ENCODE measurements around the gene ENDOD1.
A peak's percentile ranks its signal among the peaks of the same experiment; 100 is the strongest.

ENDOD1 gene

DNA sequence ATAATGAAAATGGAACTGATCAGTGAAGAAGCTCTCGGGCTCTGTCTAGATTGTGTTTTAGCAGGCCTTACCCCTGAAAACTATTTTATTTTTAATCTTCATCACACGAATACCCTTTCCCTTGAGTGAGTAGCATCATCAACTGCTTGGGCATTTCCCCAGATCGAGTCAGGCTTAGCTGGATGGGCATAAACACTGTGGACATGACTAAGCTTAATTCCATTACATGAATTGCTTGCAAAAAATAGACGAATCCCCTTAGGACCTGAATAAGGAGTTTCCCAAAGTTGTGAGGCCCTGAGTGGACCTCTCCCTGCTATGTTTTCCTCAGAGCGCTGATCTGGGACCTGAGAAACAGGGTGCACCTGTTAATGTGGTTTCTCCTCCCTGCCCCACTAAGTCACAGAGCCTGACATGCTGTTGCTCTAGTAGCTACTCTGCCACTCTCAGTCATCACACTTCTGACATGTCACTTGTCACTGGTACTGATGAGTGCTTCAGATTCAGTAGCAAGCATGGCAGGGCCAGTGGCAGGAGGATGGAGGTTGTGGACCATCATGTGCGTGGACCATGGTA is 53.5 kb downstream of the ENDOD1 start:
- DNase-seq = no peak

DNA sequence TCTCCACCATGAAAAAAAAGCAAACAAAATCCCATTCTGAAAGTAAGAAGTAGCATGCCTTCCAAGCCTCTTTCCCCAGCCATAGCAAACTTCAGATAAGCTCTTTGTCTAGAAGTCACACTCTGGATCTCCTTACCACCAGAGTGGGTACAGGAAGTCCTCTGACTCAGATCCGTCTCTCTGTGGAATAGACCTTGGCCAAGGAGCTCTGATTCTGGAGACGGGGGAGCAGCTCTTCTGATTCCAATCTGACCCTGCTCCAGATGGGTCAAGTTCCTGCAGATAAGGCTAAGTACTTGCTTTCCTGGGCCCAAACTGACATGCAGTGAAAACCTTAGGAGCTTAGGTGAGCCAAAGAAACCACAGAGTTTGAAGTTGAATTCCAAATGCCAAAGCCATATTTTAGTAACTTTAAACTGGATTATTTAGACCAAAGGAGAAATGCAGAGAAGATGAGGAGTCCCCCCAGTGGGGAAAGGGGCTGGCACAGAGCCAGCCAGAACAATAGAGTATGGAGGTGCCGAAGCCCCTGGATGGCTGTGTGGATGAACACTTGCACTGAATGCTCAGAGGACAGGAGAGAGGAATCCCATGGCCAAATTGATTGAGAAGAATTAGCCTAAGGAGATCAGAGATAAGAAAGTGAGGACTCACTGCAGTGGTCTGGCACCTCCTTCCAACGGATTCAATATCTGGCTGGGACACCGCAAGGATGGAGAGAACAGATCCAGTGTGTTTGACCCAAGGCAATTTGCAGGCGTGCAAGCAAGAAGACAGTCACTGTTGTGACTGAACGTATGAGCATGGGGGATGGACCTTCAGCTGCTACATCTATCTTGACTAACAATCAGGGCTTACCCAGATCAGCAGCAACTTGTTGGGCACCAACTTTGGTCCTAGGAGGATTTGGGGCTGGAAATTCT is 54.9 kb downstream of the ENDOD1 start:
- DNase-seq = no peak

GRCh38 chr11:95145430-95146060 is 55.9 kb downstream of the ENDOD1 start:
- DNase-seq = no peak

DNA sequence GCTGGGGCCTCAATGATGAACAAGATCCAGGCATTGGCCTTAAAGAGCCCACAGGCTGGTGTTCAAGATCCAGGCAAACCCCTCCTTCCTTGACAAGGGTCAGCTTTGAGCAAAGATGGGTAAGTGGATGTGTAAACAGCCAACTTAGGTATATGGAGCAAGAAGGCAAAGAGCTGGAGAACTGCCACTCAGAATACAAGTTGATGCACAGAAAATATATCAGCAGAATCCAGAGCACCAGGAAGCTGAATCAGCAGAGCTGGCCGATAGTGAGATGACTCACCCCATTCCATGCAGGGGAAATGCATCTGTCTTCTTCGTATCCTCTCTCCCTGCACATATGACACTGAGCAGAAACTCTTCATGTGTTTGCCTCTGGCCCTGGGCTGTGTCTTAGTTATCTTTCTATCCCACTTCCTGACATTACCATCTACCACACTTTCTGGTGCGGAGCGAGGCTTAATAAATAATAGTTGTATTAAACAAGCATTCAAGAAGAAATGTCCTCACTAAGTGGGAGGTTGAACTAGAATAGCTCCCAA is 57.8 kb downstream of the ENDOD1 start:
- DNase-seq = no peak

DNA sequence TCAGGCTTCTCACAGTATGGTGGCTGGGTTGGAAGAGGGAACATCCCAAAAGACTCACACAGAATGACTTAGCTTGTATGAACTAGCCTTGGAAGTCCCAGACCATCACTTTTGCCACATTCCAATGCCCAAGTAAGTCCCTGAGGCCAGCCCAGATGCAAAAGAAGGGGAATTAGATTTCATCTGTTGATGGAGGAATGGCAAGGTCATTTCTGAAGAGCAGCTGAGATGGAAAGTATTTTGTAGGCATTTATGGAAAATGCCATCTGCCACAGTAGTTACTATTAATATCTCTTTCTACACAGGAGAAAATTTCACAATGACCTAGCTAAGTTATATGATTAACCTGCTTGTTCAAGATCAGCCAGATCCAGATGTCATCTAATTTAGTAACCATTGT is 58.8 kb downstream of the ENDOD1 start:
- no peak for DNase-seq

DNA sequence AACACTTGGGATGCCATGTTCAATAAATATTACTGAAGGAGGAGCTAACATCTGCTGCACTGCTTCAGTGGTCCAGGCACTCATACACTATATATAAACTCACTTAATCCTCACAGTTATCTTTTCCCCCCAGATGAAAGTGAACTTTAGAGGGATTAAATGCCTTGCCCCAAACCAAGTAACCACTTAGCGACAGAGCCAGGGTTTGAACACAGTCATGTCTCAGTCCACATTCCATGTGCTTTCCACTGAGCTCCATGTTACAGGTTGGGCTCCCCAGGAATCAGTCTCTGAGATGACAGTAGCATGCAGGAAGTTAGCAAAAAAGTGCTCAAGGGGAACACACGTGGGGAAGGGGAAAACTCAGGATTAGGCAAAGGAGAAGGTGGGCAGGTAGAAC is 59.3 kb downstream of the ENDOD1 start:
- DNase-seq = no peak

DNA sequence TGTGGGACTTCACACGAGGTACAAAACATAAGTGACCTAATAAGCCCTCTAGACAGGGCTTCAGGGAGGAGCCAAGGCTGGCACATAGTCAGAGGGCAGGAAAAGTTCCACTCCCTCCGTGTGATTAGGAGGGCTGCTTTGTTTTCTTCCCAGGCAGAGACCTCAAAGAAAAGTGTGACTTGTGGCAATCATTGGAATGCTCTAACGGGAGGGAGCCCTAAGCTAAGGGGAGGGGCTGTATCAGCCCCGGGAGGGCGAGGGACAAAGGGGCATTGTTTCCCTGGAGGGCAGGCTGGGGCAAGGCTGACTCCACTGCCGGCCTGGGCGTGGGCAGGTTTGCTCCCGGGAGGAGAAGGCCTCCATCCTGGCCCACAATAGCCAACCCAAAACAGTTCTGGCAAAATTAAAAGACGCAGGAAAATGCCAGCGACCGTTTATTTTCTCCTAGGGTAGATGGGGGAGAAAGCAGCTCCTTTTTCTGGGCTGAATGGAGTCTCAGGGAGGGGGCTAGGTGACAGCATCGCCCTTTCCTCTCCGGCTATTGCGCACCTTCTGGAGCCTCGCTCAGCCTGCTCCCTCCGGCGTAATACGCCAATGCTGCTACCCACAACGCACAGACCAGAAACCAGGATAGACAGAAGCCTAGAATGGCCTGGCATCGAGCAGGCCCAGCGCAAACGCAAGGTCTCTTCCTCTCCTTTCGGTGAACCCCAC is 60.2 kb downstream of the ENDOD1 start:
- DNase-seq = no peak

DNA sequence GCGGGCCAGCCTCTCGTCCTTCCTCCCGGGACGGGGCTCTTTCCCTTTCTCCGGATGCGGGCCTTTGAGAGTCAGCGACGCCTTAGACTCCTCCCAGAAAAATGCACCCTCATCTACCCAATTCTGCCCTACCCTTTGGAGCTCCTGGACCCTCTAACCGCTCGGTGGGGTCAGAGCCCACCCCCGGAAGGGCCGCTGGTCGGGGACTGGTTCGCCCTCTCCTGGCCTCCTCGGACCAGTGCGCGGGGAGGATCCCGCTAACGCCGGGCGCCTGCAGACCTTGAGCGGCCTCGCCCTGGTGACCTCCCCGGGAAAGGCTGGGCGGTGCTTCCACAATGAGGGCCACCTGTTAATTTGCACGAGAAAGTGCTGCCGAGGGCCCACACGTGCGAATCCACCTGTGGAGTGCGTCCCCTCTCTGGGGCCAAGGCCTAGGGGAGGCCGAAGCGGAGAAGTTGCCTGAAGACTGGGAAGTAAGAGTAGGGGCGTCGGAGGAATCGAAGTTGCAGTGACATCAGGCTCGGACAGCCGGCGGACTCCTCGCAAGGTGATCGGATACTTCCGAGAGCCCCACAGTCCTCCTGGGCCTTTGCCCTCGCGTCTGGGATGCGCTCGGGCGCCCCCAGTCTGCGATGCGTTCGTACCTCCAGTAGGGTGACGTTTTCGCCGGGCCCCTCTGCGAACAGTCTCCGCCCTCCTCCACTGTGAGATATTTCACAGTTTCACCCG is 61.5 kb downstream of the ENDOD1 start:
- peak; percentile 94 for DNase-seq

DNA sequence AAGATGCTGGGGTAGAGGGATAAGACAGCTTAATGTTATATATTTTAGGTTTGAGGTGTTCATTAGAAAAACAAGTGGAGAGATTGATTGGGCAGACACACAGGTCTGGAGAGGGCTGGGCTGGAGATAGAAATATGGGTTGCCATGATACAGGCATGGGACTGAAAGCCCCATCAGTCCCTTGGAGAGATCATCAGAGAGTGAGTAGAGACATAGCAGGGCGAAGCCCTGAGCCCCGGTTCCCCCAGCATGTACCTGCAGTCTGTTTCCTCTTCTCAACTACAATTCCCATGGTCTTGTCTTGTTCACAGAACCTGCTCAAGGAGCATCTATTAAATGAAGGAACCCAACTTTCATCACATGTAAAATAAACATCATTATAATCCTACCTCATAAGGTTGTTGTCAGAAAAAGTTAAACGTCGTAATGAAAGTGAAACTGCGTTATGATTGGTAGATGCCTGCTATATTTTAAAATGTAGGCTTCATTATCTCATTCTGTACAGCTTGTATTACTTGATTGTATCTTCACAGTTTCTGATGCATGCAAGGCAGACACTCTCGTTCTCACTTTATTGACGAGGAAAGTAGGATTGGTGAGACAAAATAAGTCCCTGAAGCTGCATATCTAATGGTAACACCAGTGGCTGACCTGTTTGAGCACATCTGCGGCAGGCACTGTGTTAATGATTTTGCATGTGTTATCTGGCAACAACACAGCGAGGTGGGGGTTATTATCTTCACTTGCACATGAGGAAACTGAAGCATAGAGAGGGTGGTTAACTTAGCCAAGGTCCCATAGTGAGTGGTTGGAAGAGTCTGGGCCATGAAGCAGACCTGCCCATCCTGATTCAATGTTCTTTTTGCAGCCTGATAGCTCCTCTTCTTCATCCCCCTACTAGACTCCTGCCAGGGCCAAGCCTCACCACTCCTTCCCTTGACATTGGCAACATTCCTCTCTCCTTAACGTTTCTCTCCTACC is 63.5 kb downstream of the ENDOD1 start:
- no peak for DNase-seq

GRCh38 chr11:95153857-95154246 is 64.2 kb downstream of the ENDOD1 start:
- no peak for DNase-seq

- DNase-seq = no peak
Observed at GRCh38 chr11:95154514-95154913, 64.9 kb downstream of the ENDOD1 start.

GRCh38 chr11:95155385-95155784 is 65.7 kb downstream of the ENDOD1 start:
- no peak for DNase-seq

- no peak for DNase-seq
Observed at GRCh38 chr11:95156133-95156721, 66.6 kb downstream of the ENDOD1 start.

- DNase-seq = no peak
Observed at GRCh38 chr11:95156916-95157541, 67.4 kb downstream of the ENDOD1 start.

DNA sequence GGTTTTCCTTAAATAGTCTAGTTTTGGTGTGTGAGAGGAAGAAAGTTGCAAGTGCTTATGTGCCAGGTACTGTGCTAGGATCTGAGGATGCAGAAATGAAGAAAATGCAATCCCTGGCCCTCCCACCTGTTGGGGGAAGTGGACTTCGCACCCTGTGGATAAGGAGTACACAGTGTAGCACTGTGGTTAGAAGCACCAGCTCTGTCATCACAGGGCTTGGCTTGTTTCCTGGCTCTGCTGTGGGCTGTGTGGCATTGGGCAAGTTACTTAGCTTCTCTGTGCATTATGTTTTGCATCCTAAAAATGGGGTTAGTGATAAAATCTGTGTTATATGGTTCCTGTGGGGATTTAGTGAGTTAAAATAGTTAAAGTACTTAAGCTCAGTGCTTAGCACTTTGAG is 68.2 kb downstream of the ENDOD1 start:
- no peak for DNase-seq

DNA sequence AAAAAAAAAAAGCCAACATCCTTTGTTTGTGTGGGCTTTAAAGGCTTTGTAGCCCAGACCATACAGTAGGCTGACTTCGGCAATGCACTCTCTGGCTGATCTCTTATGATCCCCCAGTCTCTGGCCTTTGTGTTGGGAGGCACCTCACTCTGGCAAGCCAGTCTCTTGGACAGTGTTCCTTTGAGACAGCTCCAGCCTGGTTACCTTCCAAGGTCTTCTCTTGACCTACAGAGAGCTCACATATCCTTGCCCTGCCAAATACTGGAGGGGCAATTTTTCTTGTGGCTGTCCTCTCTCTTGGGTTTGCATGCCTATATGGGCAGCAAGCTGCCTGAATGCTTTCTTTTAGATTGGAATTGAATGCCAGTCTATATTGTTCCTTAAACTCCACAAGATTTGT is 71.6 kb downstream of the ENDOD1 start:
- no peak for DNase-seq

DNA sequence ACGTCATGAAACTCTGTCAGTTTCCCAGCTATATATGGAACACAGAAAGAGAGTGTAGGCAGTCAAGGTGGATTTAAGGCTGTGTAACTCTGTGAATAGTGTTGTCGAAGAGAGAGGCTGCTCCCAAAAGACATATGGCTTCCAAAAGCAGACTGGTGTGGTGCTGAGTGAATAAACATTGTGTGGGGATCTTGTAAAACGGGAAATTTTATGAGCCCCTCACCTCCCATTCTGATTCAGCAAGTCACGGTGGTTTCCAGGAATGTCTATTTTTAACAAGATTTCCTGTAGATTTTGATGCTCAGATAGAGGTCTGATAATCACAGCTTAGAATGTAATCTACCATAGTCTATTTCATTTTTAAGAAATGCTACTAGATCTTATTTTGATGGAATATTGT is 73.5 kb downstream of the ENDOD1 start:
- no peak for DNase-seq

GRCh38 chr11:95165638-95166037 is 76.0 kb downstream of the ENDOD1 start:
- no peak for DNase-seq

GRCh38 chr11:95166781-95167180 is 77.1 kb downstream of the ENDOD1 start:
- DNase-seq = no peak

GRCh38 chr11:95170294-95170693 is 80.6 kb downstream of the ENDOD1 start:
- no peak for DNase-seq
